GM12878 (cell line): ENCODE measurements around the gene RABEP2. TPM values are rescaled to one million over a fixed set of nuclear protein-coding genes. Genes with fewer than 3 reads are reported as not detected.

ENCODE experiments used
- ATAC-seq: fragments of 200-7000 bp; cut with Tn5 transposase; 3 replicates; pipeline ENCODE4 v1.9.1; 2020; ENCODE audit warnings: mild to moderate bottlenecking, moderate library complexity
- BruUV-seq: library from RNA; stranded (reverse); fragments of 400-500 nt; replicated peaks from 2 replicates; lab custom pipeline; 2021; lab: Mats Ljungman, UMichigan
- CTCF ChIA-PET: fragments of 300-600 bp; sonication (Branson Sonifier 250); formaldehyde crosslinking; extraction: SDS; loops from one replicate; lab custom pipeline; 2021; ENCODE audit warnings: inconsistent platforms; lab: Yijun Ruan, JAX
- POLR2A ChIA-PET: fragments of 350-600 bp; formaldehyde crosslinking; extraction: SDS; loops from one replicate; lab custom pipeline; 2021; ENCODE audit warnings: inconsistent platforms; lab: Charles Lee
- RAD21 ChIA-PET: fragments of 300-600 bp; sonication (Branson Sonifier 250); formaldehyde crosslinking; loops from one replicate; lab custom pipeline; 2023; ENCODE audit warnings: antibody characterized with exemption; ENCODE audit not compliant: unreplicated experiment; lab: Charles Lee
- SMC1A ChIA-PET: fragments of 300-600 bp; sonication (Branson Sonifier 250); formaldehyde crosslinking; loops from one replicate; lab custom pipeline; 2023; ENCODE audit not compliant: unreplicated experiment, uncharacterized antibody; lab: Charles Lee
- DNase-seq: peaks from one replicate; pipeline ENCODE4 v3.0.0-alpha.2; 2011; ENCODE audit warnings: low read depth, low spot score
- FAIRE-seq: peaks from 3 replicates; lab custom pipeline; 2011; peaks lifted over from hg19 to GRCh38; lab: Jason Lieb, UNC
- H2AFZ ChIP-seq: 2 replicates; pipeline ENCODE4 v1.6.0; 2011; ENCODE audit warnings: low read depth, low read length, control low read depth; ENCODE audit not compliant: control insufficient read depth
- H3K27ac ChIP-seq: 2 replicates; pipeline ENCODE4 v1.5.1; 2011; ENCODE audit warnings: control low read depth; ENCODE audit not compliant: control insufficient read depth, insufficient read depth
- H3K27me3 ChIP-seq, 2 experiments: replicated peaks in 1 of 2; 2 replicates each; pipeline versions ENCODE4 v1.6.0 to v1.6.1; 2011; ENCODE audit warnings: low read length in 1 of 2; ENCODE audit not compliant: control insufficient read depth in 2 of 2, insufficient read depth in 2 of 2
- H3K36me3 ChIP-seq, 2 experiments: 2 replicates each; pipeline ENCODE4 v1.5.1; 2011; ENCODE audit warnings: low read length in 1 of 2; ENCODE audit not compliant: control insufficient read depth in 2 of 2, insufficient read depth in 2 of 2
- H3K4me1 ChIP-seq: 2 replicates; pipeline ENCODE4 v1.6.1; 2011; ENCODE audit warnings: mild to moderate bottlenecking, low read length, moderate library complexity, mixed read lengths; ENCODE audit not compliant: control insufficient read depth, insufficient read depth
- H3K4me2 ChIP-seq: 2 replicates; pipeline ENCODE4 v1.6.0; 2011; ENCODE audit warnings: control low read depth; ENCODE audit not compliant: control insufficient read depth, insufficient read depth
- H3K4me3 ChIP-seq: fragments of 200-600 bp; sonication (generic); 2 replicates; pipeline ENCODE4 v1.5.1; 2016
- H3K79me2 ChIP-seq: 2 replicates; pipeline ENCODE4 v1.6.0; 2011; ENCODE audit warnings: low read length; ENCODE audit not compliant: control insufficient read depth, insufficient read depth
- H3K9ac ChIP-seq: 2 replicates; pipeline ENCODE4 v1.8.0; 2011; ENCODE audit warnings: low read length, control low read depth, mixed read lengths; ENCODE audit not compliant: control insufficient read depth, insufficient read depth
- H3K9me3 ChIP-seq: replicated peaks from 3 replicates; pipeline ENCODE4 v1.5.1; 2011; ENCODE audit warnings: mild to moderate bottlenecking, low read length; ENCODE audit not compliant: control insufficient read depth, insufficient read depth
- H4K20me1 ChIP-seq: 2 replicates; pipeline ENCODE4 v1.6.0; 2011; ENCODE audit not compliant: control insufficient read depth, insufficient read depth
- ATF2 ChIP-seq: IDR thresholded peaks from 2 replicates; pipeline ENCODE4 v1.6.1; 2012; ENCODE audit warnings: low read length, inconsistent platforms
- DPF2 ChIP-seq: fragments of 450-650 bp; IDR thresholded peaks from 2 replicates; pipeline ENCODE4 v1.6.1; 2017; ENCODE audit warnings: mild to moderate bottlenecking
- FOXK2 ChIP-seq: fragments of 450-650 bp; IDR thresholded peaks from 2 replicates; pipeline ENCODE4 v1.6.1; 2017; ENCODE audit warnings: mild to moderate bottlenecking, moderate library complexity
- JUNB ChIP-seq: IDR thresholded peaks from 2 replicates; pipeline ENCODE4 v1.6.1; 2016; ENCODE audit warnings: antibody characterized with exemption, mild to moderate bottlenecking
- MTA3 ChIP-seq: IDR thresholded peaks from 2 replicates; pipeline ENCODE4 v1.6.1; 2012; ENCODE audit warnings: low read length, inconsistent platforms, borderline replicate concordance
- MYB ChIP-seq: fragments of 150-350 bp; IDR thresholded peaks from 2 replicates; pipeline ENCODE4 v1.6.1; 2014; ENCODE audit warnings: mild to moderate bottlenecking, low read depth, low read length, borderline replicate concordance
- NFIC ChIP-seq: IDR thresholded peaks from 2 replicates; pipeline ENCODE4 v1.6.1; 2012; ENCODE audit warnings: low read depth, mild to moderate bottlenecking, inconsistent platforms, low read length, moderate library complexity
- NFYA ChIP-seq: IDR thresholded peaks from 2 replicates; pipeline ENCODE4 v1.6.1; 2011; ENCODE audit warnings: low read depth, mild to moderate bottlenecking, low read length, improper control_type of control experiment, borderline replicate concordance
- RAD51 ChIP-seq: fragments of 450-650 bp; IDR thresholded peaks from 2 replicates; pipeline ENCODE4 v1.6.1; 2016; ENCODE audit warnings: moderate library complexity, mild to moderate bottlenecking, inconsistent platforms
- SREBF2 ChIP-seq: IDR thresholded peaks from 2 replicates; pipeline ENCODE4 v1.6.1; 2012; ENCODE audit warnings: mild to moderate bottlenecking, low read length
- WGBS: methylation state at CpG from one replicate; pipeline ENCODE4 v1.1.6; 2016; ENCODE audit warnings: low lambda C conversion rate; ENCODE audit not compliant: insufficient replicate concordance, insufficient coverage; ENCODE audit errors: missing lambda C conversion rate; 5-methylcytosine and 5-hydroxymethylcytosine counted together
- in situ Hi-C: fragments of 300-500 bp; cut with MboI; formaldehyde crosslinking; loops from 9 replicates; pipeline ENCODE4 v1.14.3; 2018; ENCODE audit warnings: mixed read lengths
- intact Hi-C: fragments of 100-400 bp; cut with micrococcal nuclease; formaldehyde crosslinking; loops from one replicate; pipeline ENCODE4 v1.14.2; 2022; ENCODE audit not compliant: unreplicated experiment
- polyA plus RNA-seq, 11 experiments: library from polyadenylated mRNA; depleted of rRNA in 4 of 11; unstranded in 6 of 11; stranded (reverse) in 5 of 11; fragments of >200 nt; fragmentation: Nextera tagmentation in 4 of 11; fragmentation: Illumina TruSeq in 1 of 11; extraction: Ambion mirVana in 4 of 11; extraction: Trizol in 1 of 11; gene quantifications; 1 replicate in 1 of 11; 2 replicates in 10 of 11; pipeline versions ENCODE4 v1.2.1 to v1.2.3, GENCODE V29; 2011 to 2016; ENCODE audit warnings: inconsistent platforms in 2 of 11, missing spikeins in 2 of 11, low read depth in 1 of 11
- total RNA-seq, 4 experiments: library from RNA; depleted of rRNA in 3 of 4; stranded (reverse); fragments of >200 nt in 3 of 4; fragmentation: Illumina TruSeq in 1 of 4; extraction: Trizol in 1 of 4; gene quantifications; 2 replicates each; pipeline versions ENCODE4 v1.2.1 to v1.2.3, GENCODE V29; 2013 to 2021
- TF ChIP-seq, protein P1 (sequence below): IDR thresholded peaks from 2 replicates; pipeline ENCODE4 v1.6.1; 2011; ENCODE audit warnings: borderline replicate concordance, low read depth, mild to moderate bottlenecking, moderate library complexity, mixed read lengths, low read length; ENCODE audit not compliant: insufficient read depth; ENCODE audit errors: extremely low read length
- TF ChIP-seq, protein P2 (sequence below): fragments of 150-350 bp; IDR thresholded peaks from 2 replicates; pipeline ENCODE4 v1.6.1; 2016; ENCODE audit warnings: low read depth, low read length
- TF ChIP-seq, protein P3 (sequence below): fragments of 450-650 bp; formaldehyde crosslinking; IDR thresholded peaks from 2 replicates; pipeline ENCODE4 v1.4.0; 2022; ENCODE audit warnings: mild to moderate bottlenecking, moderate library complexity

The RABEP2 gene
- total and polyA plus RNA-seq, 10 of the 15 experiments (the other 5 are each of a cell fraction or from before 2014, with no cell fraction given): 0.47 to 33.2 (median 18.6) TPM

DNA sequence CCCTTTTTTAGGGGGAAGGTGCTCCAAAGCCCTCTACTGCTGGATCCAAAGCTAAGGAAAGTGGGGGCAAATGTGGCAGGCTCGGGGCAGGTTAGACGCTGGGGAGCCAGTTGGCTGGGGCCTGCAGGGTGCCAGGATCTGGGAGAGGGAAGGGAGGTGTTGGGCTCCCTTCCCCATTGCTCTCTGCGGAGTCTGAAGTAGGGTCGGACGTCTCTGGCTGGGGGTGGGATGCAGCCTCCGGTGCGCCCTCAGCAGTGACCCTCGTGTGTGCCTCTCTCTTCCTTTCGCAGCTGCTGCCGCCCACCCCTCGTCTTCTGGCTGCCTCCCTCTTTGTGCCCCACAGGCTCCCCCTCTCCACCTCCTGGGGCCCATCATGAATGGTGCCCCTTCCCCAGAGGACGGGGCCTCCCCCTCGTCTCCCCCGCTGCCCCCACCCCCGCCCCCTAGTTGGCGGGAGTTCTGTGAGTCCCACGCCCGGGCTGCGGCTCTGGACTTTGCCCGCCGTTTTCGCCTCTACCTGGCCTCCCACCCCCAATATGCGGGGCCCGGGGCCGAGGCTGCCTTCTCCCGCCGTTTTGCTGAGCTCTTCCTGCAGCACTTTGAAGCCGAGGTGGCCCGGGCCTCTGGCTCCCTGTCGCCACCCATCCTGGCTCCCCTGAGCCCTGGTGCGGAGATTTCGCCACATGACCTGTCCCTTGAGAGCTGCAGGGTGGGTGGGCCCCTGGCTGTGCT lies 59.1 kb downstream of the RABEP2 start:
- Histone ChIP-seq H3K9ac (no peak overlapping the region), H3K4me2 (no peak overlapping the region), H4K20me1 (no peaks in the 10 kb centered on the region), H3K36me3 (peaks cover 13 to 18% of the 10 kb centered on the region in 2 experiments), H3K9me3 (no peaks in the 10 kb centered on the region), H3K4me1 (peaks cover 10% of the 10 kb centered on the region), H3K79me2 (peaks cover 33% of the 10 kb centered on the region), H3K27me3 (no peaks in the 10 kb centered on the region), H3K4me3 (peak overlapping the region; percentile 78; the same call in 1 of the 2 replicates), H2AFZ (no peak overlapping the region), H3K27ac (no peak overlapping the region)
- intact Hi-C loops (loop anchor here (2.0 kb wide), 1 partner anchor 19 kb away; the partner anchor contains the start of gene TUFM), in situ Hi-C loops (no loop called here)
- ChIA-PET SMC1A (interaction anchor here (1.5 to 5.3 kb wide), 3 partner anchors 19 to 79 kb away, joined by 3 to 32 read pairs (median 7); partner anchors contain the start of gene TUFM), RAD21 (interaction anchor here (1.1 to 3.8 kb wide), 3 partner anchors 18 to 85 kb away, joined by 3 to 25 read pairs (median 17); partner anchors contain the start of genes NFATC2IP and TUFM), CTCF (interaction anchor here (0.7 to 2.0 kb wide), 3 partner anchors 67 to 81 kb away, joined by 3 to 20 read pairs (median 4); no protein-coding TSS in a partner anchor), POLR2A (interaction anchor here (3.1 kb wide), 1 partner anchor 58 kb away, joined by 25 read pairs; the partner anchor contains the start of gene RABEP2)
- no peak for ATAC-seq
- FAIRE-seq: no peak
- WGBS: 92% methylated on average over 24 of the region's 32 CpGs
- TF ChIP-seq, protein P1, sequence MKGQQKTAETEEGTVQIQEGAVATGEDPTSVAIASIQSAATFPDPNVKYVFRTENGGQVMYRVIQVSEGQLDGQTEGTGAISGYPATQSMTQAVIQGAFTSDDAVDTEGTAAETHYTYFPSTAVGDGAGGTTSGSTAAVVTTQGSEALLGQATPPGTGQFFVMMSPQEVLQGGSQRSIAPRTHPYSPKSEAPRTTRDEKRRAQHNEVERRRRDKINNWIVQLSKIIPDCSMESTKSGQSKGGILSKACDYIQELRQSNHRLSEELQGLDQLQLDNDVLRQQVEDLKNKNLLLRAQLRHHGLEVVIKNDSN: no peak
- no peak for TF ChIP-seq JUNB
- no peak for TF ChIP-seq MTA3
- TF ChIP-seq NFYA: no peak
- TF ChIP-seq, protein P2, sequence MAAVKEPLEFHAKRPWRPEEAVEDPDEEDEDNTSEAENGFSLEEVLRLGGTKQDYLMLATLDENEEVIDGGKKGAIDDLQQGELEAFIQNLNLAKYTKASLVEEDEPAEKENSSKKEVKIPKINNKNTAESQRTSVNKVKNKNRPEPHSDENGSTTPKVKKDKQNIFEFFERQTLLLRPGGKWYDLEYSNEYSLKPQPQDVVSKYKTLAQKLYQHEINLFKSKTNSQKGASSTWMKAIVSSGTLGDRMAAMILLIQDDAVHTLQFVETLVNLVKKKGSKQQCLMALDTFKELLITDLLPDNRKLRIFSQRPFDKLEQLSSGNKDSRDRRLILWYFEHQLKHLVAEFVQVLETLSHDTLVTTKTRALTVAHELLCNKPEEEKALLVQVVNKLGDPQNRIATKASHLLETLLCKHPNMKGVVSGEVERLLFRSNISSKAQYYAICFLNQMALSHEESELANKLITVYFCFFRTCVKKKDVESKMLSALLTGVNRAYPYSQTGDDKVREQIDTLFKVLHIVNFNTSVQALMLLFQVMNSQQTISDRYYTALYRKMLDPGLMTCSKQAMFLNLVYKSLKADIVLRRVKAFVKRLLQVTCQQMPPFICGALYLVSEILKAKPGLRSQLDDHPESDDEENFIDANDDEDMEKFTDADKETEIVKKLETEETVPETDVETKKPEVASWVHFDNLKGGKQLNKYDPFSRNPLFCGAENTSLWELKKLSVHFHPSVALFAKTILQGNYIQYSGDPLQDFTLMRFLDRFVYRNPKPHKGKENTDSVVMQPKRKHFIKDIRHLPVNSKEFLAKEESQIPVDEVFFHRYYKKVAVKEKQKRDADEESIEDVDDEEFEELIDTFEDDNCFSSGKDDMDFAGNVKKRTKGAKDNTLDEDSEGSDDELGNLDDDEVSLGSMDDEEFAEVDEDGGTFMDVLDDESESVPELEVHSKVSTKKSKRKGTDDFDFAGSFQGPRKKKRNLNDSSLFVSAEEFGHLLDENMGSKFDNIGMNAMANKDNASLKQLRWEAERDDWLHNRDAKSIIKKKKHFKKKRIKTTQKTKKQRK: no peak
- no peak for TF ChIP-seq NFIC
- no peak for TF ChIP-seq FOXK2
- TF ChIP-seq RAD51: no peak
- no peak for TF ChIP-seq MYB
- no peak for TF ChIP-seq SREBF2
- TF ChIP-seq DPF2: no peak
- TF ChIP-seq, protein P3, sequence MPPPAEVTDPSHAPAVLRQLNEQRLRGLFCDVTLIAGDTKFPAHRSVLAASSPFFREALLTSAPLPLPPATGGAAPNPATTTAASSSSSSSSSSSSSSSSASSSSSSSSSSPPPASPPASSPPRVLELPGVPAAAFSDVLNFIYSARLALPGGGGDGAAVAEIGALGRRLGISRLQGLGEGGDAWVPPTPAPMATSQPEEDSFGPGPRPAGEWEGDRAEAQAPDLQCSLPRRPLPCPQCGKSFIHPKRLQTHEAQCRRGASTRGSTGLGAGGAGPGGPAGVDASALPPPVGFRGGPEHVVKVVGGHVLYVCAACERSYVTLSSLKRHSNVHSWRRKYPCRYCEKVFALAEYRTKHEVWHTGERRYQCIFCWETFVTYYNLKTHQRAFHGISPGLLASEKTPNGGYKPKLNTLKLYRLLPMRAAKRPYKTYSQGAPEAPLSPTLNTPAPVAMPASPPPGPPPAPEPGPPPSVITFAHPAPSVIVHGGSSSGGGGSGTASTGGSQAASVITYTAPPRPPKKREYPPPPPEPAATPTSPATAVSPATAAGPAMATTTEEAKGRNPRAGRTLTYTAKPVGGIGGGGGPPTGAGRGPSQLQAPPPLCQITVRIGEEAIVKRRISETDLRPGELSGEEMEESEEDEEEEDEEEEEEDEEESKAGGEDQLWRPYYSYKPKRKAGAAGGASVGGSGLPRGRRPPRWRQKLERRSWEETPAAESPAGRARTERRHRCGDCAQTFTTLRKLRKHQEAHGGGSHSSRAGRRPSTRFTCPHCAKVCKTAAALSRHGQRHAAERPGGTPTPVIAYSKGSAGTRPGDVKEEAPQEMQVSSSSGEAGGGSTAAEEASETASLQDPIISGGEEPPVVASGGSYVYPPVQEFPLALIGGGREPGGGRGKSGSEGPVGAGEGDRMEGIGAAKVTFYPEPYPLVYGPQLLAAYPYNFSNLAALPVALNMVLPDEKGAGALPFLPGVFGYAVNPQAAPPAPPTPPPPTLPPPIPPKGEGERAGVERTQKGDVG (CRISPR knock-in tag): no peak
- TF ChIP-seq ATF2: no peak
- no peak for DNase-seq
- no TSS peak for BruUV-seq
